A549 (cell line): Measurements from ENCODE around the gene ABL1. TPM values are rescaled to one million over a fixed set of nuclear protein-coding genes. Genes with fewer than 3 reads are reported as not detected.

Experiments used
- ATAC-seq, 2 experiments: fragments of 200-7000 bp in 1 of 2; fragments of >200 bp in 1 of 2; cut with Nextera tagmentation in 1 of 2; cut with Tn5 transposase in 1 of 2; 3 replicates each; pipeline versions ENCODE4 v1.8.0 to v1.9.1; 2018 to 2020; ENCODE audit warnings: mild to moderate bottlenecking in 1 of 2, moderate library complexity in 1 of 2
- CTCF ChIA-PET: fragments of 300-600 bp; sonication (Branson Sonifier 250); formaldehyde crosslinking; extraction: SDS; loops from one replicate; lab custom pipeline; 2021; ENCODE audit warnings: antibody characterized with exemption, inconsistent platforms; lab: Yijun Ruan, JAX
- POLR2A ChIA-PET: fragments of 350-600 bp; formaldehyde crosslinking; extraction: SDS; loops from one replicate; lab custom pipeline; 2021; ENCODE audit warnings: antibody characterized with exemption, inconsistent platforms; lab: Yijun Ruan, JAX
- DNase-seq, 2 experiments: peaks; one replicate each; pipeline versions ENCODE4 v3.0.0 to v3.0.0-alpha.2; 2011 to 2016; ENCODE audit warnings: low read depth in 1 of 2, low spot score in 1 of 2
- FAIRE-seq: peaks from 2 replicates; lab custom pipeline; 2011; peaks lifted over from hg19 to GRCh38; lab: Jason Lieb, UNC
- H3K27ac ChIP-seq, 2 experiments: fragments of >200 bp; sonication (Bioruptor Twin); formaldehyde crosslinking; 3 replicates each; pipeline ENCODE4 v1.5.1; 2016 to 2017
- H3K4me1 ChIP-seq: fragments of >200 bp; sonication (Bioruptor Twin); formaldehyde crosslinking; 3 replicates; pipeline ENCODE4 v1.6.1; 2016
- H3K4me2 ChIP-seq: fragments of >200 bp; sonication (Bioruptor Twin); formaldehyde crosslinking; 3 replicates; pipeline ENCODE4 v1.6.1; 2016
- H3K4me3 ChIP-seq: fragments of >200 bp; sonication (Bioruptor Twin); formaldehyde crosslinking; 3 replicates; pipeline ENCODE4 v1.5.1; 2016
- H3K9me3 ChIP-seq: fragments of >200 bp; sonication (Bioruptor Twin); formaldehyde crosslinking; 3 replicates; pipeline ENCODE4 v1.6.1; 2016
- CBX2 ChIP-seq: fragments of 200-600 bp; sonication (generic); IDR thresholded peaks from 2 replicates; pipeline ENCODE4 v1.6.1; 2016; ENCODE audit warnings: low read depth, mild to moderate bottlenecking, borderline replicate concordance
- CEBPB ChIP-seq, 2 experiments: fragments of >200 bp in 1 of 2; sonication (Bioruptor Twin) in 1 of 2; formaldehyde crosslinking in 1 of 2; IDR thresholded peaks; 2 replicates each; pipeline ENCODE4 v1.6.1; 2012 to 2016
- EHF ChIP-seq: fragments of 250-450 bp; sonication (Bioruptor Pico); IDR thresholded peaks from 2 replicates; pipeline ENCODE4 v1.5.0; 2020; ENCODE audit warnings: mild to moderate bottlenecking
- EHMT2 ChIP-seq: fragments of 200-600 bp; sonication (generic); IDR thresholded peaks from 2 replicates; pipeline ENCODE4 v1.6.1; 2016; ENCODE audit warnings: antibody characterized with exemption, low read depth, mild to moderate bottlenecking, moderate library complexity
- FOSB ChIP-seq: fragments of 250-450 bp; sonication (Bioruptor Pico); IDR thresholded peaks from 2 replicates; pipeline ENCODE4 v1.5.0; 2020; ENCODE audit warnings: mild to moderate bottlenecking, moderate library complexity
- FOXS1 ChIP-seq: fragments of 250-450 bp; sonication (Bioruptor Pico); IDR thresholded peaks from 2 replicates; pipeline ENCODE4 v1.5.0; 2020; ENCODE audit warnings: mild to moderate bottlenecking, moderate library complexity
- GATA3 ChIP-seq: IDR thresholded peaks from 2 replicates; pipeline ENCODE4 v1.6.1; 2012; ENCODE audit warnings: borderline replicate concordance
- HOXA7 ChIP-seq: fragments of 250-450 bp; sonication (Bioruptor Pico); IDR thresholded peaks from 2 replicates; pipeline ENCODE4 v1.5.0; 2020; ENCODE audit warnings: mild to moderate bottlenecking, moderate library complexity
- HOXB13 ChIP-seq: fragments of 250-450 bp; sonication (Bioruptor Pico); IDR thresholded peaks from 2 replicates; pipeline ENCODE4 v1.5.0; 2020; ENCODE audit warnings: low read depth, mild to moderate bottlenecking, moderate library complexity
- HOXB5 ChIP-seq: fragments of 250-450 bp; sonication (Bioruptor Pico); IDR thresholded peaks from 2 replicates; pipeline ENCODE4 v1.5.0; 2020; ENCODE audit warnings: mild to moderate bottlenecking, moderate library complexity
- MAFK ChIP-seq: fragments of 450-650 bp; IDR thresholded peaks from 2 replicates; pipeline ENCODE4 v1.6.1; 2014; ENCODE audit not compliant: partially characterized antibody
- RAD21 ChIP-seq, 2 experiments: fragments of >200 bp in 1 of 2; sonication (Bioruptor Twin) in 1 of 2; formaldehyde crosslinking in 1 of 2; IDR thresholded peaks in 1 of 2; conservative IDR thresholded peaks in 1 of 2; 2 replicates in 1 of 2; 3 replicates in 1 of 2; pipeline ENCODE4 v1.6.1; 2012 to 2018; ENCODE audit warnings: inconsistent platforms in 1 of 2
- RFX5 ChIP-seq: fragments of 450-650 bp; IDR thresholded peaks from 2 replicates; pipeline ENCODE4 v1.7.1; 2014; ENCODE audit warnings: antibody characterized with exemption, mild to moderate bottlenecking, moderate library complexity
- SREBF2 ChIP-seq: fragments of 450-650 bp; IDR thresholded peaks from 2 replicates; pipeline ENCODE4 v1.6.1; 2014; ENCODE audit warnings: mild to moderate bottlenecking, moderate library complexity
- ZC3H11A ChIP-seq: fragments of 450-650 bp; IDR thresholded peaks from 2 replicates; pipeline ENCODE4 v1.6.1; 2014; ENCODE audit warnings: antibody characterized with exemption, mild to moderate bottlenecking
- ZFP36 ChIP-seq: fragments of 450-650 bp; IDR thresholded peaks from 2 replicates; pipeline ENCODE4 v1.6.1; 2014; ENCODE audit warnings: borderline replicate concordance; ENCODE audit not compliant: partially characterized antibody
- WGBS: methylation state at CpG from one replicate; pipeline ENCODE4 v1.1.6; 2017; ENCODE audit errors: missing lambda C conversion rate; 5-methylcytosine and 5-hydroxymethylcytosine counted together
- polyA plus RNA-seq, 4 experiments: library from polyadenylated mRNA; depleted of rRNA in 3 of 4; stranded (reverse); fragments of >200 nt; fragmentation: RNase III in 1 of 4; extraction: RNeasy Plus Mini Kit Qiagen cat#74134 plus additional on column Dnase treatment in 1 of 4; gene quantifications; 2 replicates in 3 of 4; 3 replicates in 1 of 4; pipeline ENCODE4 v1.2.3, GENCODE V29; 2011 to 2017
- TF ChIP-seq, protein P1 (sequence below): fragments of >200 bp; sonication (Bioruptor Twin); formaldehyde crosslinking; IDR thresholded peaks from 3 replicates; pipeline ENCODE4 v1.5.1; 2016

ABL1 gene
- polyA plus RNA-seq, 2 of the 4 experiments (the other 2 are of a cell fraction) = 26.5 to 32.4 TPM

DNA sequence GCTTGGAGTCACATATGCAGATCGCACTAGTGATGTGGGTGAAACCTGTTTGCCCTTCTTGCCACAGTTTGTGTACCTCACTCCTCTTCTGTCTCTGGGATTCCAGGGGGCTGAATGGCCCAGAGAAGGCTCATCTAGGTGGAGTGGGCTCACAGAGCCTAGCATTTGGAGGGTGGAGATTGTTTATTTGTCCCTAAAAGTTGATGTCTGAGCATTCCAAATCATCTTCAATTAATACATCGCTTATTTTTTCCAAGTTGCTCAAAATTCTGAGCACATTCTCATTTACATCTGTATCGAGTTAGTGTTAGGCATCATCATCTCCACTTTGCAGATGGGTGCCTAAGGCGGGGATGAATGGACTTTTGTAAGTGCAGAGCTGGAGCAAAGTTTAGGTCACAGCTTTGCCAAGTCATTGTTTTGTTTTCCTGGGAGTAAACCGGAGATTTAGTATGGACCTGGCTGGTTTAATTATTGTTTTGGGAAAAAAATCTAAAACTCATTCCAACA lies 2.0 kb downstream of the ABL1 start:
- ATAC-seq (no peak), FAIRE-seq (no peak)
- H3K4me3 ChIP-seq = peak overlapping the region; percentile 63

DNA sequence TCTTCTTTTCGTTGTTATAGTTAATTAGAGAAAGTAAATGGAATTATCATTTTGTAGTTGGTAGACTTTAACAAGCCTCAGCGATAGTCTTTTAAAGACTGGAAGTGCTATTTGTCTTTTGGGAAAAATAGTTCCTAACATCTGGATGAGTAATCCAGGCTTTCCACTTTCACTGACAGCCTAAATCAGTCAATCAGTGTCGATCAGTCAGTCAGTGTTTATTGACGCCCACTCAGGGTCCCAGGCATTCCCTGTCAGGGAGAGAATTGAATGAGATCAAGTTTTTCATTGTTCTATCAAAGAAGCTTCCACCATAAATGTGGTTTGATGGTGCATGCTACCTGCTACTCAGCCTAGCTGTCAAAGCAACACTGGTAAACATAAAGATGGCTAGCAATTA lies 2.6 kb downstream of the ABL1 start:
- Histone ChIP-seq H3K4me1 (peaks cover 56% of the 10 kb centered on the region), H3K9me3 (no peaks in the 10 kb centered on the region), H3K4me3 (peak overlapping the region; percentile 63; the same call in 2 of the 3 replicates), H3K4me2 (peak overlapping the region; percentile 93), H3K27ac (peak overlapping the region; percentile 94 to 98; a peak in 4 of 6 replicates)
- DNase-seq (no peak), ATAC-seq (no peak), FAIRE-seq (no peak)
- ChIA-PET CTCF (interaction anchor here (1.0 to 28.2 kb wide), 3 partner anchors 27 to 209 kb away, joined by 5 to 397 read pairs (median 5); no protein-coding TSS in a partner anchor), POLR2A (no interaction called here)
- TF ChIP-seq SREBF2 (no peak), HOXB13 (CRISPR knock-in tag) (no peak), CBX2 (no peak), RFX5 (no peak), RAD21 (conservative IDR thresholded peaks at IDR 0.05 in 1 of 2, IDR thresholded peaks at IDR 0.05 in 1 of 2) (no peak)
- 40% methylated on average over 4 of the region's 4 CpGs for WGBS

More for the DNA sequence above, 2.0 kb downstream of the ABL1 start:
- H3K9me3 ChIP-seq = no peaks in the 10 kb centered on the region
- WGBS = 6% methylated on average over 5 of the region's 5 CpGs
- TF ChIP-seq HOXB5 (CRISPR knock-in tag) (no peak), ZFP36 (no peak), RAD21 (conservative IDR thresholded peaks at IDR 0.05 in 1 of 2, IDR thresholded peaks at IDR 0.05 in 1 of 2) (no peak)
- POLR2A ChIA-PET = interaction anchor here (0.6 to 2.4 kb wide), 2 partner anchors 9 to 54 kb away, joined by 3 to 10 read pairs; no protein-coding TSS in a partner anchor
- peaks cover 50% of the 10 kb centered on the region for H3K4me1 ChIP-seq
- CTCF ChIA-PET = interaction anchor here (0.6 to 28.2 kb wide), 6 partner anchors 19 to 376 kb away, joined by 3 to 397 read pairs (median 4); no protein-coding TSS in a partner anchor
- peak overlapping the region; percentile 94 to 98 for H3K27ac ChIP-seq
- DNase-seq = peak; percentile 13 to 28
- H3K4me2 ChIP-seq = peak overlapping the region; percentile 93

DNA sequence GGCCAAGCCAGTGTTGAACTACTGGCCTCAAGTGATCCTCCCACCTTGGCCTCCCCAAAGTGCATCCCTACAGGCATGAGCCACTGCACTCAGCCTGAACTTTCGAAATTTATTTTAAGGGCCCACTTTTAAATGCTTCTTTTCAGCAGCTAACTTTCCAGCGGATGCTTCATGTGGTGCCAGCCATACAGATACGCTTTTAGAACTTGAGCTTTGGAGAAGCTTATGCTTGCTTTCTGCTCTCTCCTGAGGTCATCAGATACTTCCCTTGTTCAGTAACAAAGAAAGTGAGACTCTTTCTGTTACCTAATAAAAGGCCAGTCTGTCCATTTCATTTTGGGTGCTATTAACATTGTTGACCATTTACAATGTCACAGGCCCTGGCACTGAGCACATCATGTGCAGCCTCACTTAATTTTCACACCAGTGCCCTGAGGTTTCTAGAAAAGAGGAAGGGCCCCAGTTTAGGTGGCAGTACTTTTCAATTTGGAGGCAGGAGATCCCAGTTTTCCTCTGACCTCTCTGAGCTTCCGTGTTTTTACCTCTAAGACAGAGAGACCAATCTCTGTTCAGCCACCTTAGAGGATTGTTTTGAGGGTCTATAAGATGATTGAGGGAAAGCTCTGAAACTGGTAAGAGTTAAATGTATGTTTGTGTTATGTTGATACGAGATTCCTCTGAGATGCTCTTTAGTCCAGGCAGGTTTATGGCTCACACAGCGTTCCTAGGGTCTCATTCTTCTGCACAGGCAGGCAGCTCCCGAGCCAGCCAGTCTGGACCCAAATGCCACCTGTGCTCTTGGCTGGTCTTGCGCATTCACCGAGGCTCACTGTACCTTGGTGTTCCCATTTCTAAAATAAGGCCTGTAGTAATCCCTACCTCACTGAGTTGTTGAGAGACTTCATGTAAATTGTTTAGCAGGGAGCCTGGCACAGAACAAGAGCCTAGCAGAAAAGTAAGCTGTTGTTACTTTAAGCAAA lies 4.4 kb downstream of the ABL1 start:
- H3K4me3 ChIP-seq = no peak overlapping the region
- POLR2A ChIA-PET = interaction anchor here (0.5 kb wide), 1 partner anchor 42 kb away, joined by 7 read pairs; no protein-coding TSS in a partner anchor
- TF ChIP-seq FOSB (CRISPR knock-in tag) (no peak), GATA3 (no peak), EHF (CRISPR knock-in tag) (no peak), FOXS1 (CRISPR knock-in tag) (no peak), EHMT2 (no peak), ZC3H11A (no peak)

DNA sequence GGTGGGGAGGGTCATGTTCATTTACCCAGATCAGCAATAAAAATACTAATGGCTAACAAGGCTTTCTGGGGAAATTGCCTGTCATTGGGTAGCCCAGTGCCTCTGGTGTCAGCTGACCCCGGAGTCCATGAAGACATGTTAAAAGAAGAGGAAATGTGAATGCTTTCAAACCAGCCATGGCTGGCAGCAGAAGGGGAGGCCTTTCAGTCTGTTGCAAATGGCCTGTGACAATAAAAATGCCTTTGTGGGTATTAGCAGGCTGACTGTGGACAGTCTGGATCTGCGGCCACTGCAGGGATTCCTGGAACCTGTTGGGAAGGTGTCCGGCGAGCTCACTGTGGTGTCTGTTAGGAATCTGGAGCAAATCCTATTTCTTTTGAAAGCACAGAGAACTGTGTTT lies 7.5 kb downstream of the ABL1 start:
- CTCF ChIA-PET = interaction anchor here (0.6 to 28.2 kb wide), 8 partner anchors 22 to 156 kb away, joined by 3 to 397 read pairs (median 4); no protein-coding TSS in a partner anchor
- Histone ChIP-seq H3K4me2 (no peak overlapping the region), H3K4me3 (no peak overlapping the region), H3K27ac (peak overlapping the region in 1 of 2 experiments; percentile 91; a peak in 2 of 6 replicates), H3K4me1 (peaks cover 80% of the 10 kb centered on the region), H3K9me3 (no peaks in the 10 kb centered on the region)
- WGBS = 93% methylated on average over 4 of the region's 4 CpGs
- no peak for ATAC-seq
- no peak for DNase-seq
- POLR2A ChIA-PET = interaction anchor here (0.7 kb wide), 1 partner anchor 18 kb away, joined by 3 read pairs; no protein-coding TSS in a partner anchor
- TF ChIP-seq HOXA7 (CRISPR knock-in tag) (no peak), CEBPB (IDR thresholded peaks at IDR 0.05) (no peak), MAFK (peak; percentile 16)
- TF ChIP-seq, protein P1, sequence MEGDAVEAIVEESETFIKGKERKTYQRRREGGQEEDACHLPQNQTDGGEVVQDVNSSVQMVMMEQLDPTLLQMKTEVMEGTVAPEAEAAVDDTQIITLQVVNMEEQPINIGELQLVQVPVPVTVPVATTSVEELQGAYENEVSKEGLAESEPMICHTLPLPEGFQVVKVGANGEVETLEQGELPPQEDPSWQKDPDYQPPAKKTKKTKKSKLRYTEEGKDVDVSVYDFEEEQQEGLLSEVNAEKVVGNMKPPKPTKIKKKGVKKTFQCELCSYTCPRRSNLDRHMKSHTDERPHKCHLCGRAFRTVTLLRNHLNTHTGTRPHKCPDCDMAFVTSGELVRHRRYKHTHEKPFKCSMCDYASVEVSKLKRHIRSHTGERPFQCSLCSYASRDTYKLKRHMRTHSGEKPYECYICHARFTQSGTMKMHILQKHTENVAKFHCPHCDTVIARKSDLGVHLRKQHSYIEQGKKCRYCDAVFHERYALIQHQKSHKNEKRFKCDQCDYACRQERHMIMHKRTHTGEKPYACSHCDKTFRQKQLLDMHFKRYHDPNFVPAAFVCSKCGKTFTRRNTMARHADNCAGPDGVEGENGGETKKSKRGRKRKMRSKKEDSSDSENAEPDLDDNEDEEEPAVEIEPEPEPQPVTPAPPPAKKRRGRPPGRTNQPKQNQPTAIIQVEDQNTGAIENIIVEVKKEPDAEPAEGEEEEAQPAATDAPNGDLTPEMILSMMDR = no peak
- FAIRE-seq = no peak

More for the DNA sequence above, 4.4 kb downstream of the ABL1 start:
- FAIRE-seq = no peak
- Histone ChIP-seq H3K27ac (peak overlapping the region in 1 of 2 experiments; percentile 33; a peak in 3 of 6 replicates), H3K9me3 (no peaks in the 10 kb centered on the region), H3K4me1 (peaks cover 61% of the 10 kb centered on the region), H3K4me2 (peak overlapping the region; percentile 93; the same call in 2 of the 3 replicates)
- no peak for ATAC-seq
- CTCF ChIA-PET = interaction anchor here (0.7 to 28.2 kb wide), 10 partner anchors 11 to 207 kb away, joined by 3 to 397 read pairs (median 4); no protein-coding TSS in a partner anchor
- DNase-seq = no peak
- WGBS = 95% methylated on average over 9 of the region's 9 CpGs
